ENCODE results near the gene PDE8A. TPM values are rescaled to one million over a fixed set of nuclear protein-coding genes. Genes with fewer than 3 reads are reported as not detected.
"Not testable (repeated sequence)": the region's sequence is repeated elsewhere in the genome, so short reads cannot be mapped to it uniquely, and the experiment has no call there.

Gene PDE8A
- total RNA-seq, 2 experiments from 2014 or later: 17.5 to 19.7 TPM

DNA sequence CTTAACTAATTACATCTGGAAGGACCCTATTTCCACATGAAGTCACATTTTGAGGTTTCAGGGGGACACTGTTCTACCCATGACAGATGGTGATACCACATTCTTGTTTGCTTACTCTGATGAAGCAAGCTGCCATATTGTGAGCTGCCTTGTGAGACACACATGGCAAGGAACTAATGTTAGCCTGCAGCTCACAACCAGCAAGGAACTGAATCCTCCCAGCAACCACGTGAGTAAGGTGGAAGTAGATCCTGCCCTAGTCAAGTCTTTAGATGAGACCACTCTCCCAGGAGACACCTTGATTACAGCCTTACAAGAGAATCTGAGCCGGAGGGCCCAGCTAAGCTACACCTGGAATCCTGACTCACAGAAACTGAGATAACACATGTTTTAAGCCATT lies 160.1 kb downstream of the PDE8A start:
- ChIA-PET POLR2A (interaction anchor here (0.7 kb wide), 1 partner anchor 27 kb away, joined by 6 read pairs; no protein-coding TSS in a partner anchor), CTCF (no interaction called here)

- POLR2A ChIA-PET: no interaction called here
- CTCF ChIA-PET: no interaction called here
Measured at GRCh38 chr15:85142312-85142711, 160.7 kb downstream of the PDE8A start.

DNA sequence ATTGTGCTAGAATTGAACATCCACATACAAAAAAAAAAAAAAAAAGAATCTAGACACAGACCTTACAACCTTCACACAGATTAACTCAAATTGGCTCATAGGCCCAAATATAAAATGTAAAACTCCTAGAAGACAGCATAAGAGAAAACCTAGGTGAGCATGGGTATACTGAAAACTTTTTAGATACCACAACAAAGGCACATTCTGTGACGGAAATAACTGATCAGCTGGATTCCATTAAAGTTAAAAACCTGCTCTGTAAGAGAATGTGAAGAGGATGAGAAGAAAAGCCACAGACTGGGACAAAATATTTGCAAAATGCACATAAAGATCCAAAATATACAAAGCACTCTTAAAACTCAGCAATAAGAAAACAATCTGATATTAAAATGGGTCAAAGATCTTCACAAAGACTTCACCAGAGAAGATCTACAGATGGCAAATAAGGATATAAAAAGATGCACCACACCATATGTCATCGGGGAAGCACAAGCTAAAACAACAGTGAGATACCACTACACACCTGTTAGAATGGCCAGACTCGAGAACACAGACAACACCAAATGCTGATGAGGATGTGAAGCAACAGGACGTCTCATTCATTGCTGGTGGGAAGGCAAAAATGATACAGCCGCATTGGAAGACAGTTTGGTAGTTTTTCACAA lies 167.9 kb downstream of the PDE8A start:
- CTCF ChIA-PET: no interaction called here
- POLR2A ChIA-PET: no interaction called here

DNA sequence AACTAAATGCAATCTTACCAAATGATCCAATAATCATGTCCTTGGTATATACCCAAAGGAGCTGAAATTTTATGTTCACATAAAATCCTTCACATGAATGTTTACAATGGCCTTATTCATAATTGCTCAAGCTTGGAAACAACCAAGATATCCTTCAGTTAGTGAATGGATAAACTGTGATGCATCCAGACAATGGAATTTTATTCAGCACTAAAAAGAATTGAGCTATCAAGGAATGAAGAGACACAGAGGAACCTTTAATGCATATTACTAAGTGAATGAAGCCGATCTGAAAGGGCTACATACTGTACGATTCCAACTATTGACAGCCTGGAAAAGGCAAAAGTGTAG lies 168.4 kb downstream of the PDE8A start:
- CTCF ChIA-PET: no interaction called here
- POLR2A ChIA-PET: no interaction called here

- CTCF ChIA-PET: no interaction called here
- POLR2A ChIA-PET: no interaction called here
Measured at GRCh38 chr15:85151145-85151544, 169.5 kb downstream of the PDE8A start.

DNA sequence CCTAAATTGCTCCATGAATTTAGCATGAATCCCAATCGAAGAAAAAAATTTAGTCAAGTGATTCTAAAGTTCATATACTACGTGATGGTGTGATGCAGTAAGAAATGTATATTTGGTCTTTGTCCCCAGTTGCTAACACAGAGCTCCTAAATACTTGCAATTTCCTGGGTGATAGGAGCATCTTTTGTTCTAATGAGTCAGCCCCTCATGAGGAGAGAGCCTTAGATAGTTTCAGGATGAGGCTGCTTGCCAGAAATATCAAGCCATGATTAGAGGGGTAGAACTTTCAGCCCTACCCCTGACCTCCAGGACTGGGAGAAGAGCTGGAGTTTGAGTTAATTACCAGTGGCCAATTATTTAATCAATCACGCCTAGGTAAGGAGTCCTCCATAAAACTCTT lies 170.2 kb downstream of the PDE8A start:
- POLR2A ChIA-PET: no interaction called here
- CTCF ChIA-PET: no interaction called here

DNA sequence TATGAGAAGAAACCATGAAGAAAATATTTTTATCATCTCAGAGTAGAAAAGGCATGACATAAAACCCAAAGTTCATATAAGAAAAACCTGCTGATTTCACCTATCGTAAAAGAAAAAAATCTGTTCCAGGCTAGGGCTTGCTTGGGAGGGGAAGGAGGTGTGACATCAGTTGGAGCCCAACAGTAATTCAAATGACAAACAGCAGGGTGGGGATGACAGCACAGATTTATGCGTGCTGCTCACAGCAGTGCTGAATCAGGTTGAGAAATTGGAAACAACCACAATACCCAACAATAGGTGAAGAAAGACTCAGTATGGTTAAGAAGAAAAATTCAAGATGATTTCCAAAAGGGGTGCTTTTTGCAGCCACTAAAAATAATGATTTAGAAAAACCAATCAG lies 172.4 kb downstream of the PDE8A start:
- ChIA-PET CTCF (no interaction called here), POLR2A (no interaction called here)

GRCh38 chr15:85155360-85155759 lies 173.7 kb downstream of the PDE8A start:
- POLR2A ChIA-PET: no interaction called here
- CTCF ChIA-PET: no interaction called here

GRCh38 chr15:85155857-85156256 lies 174.2 kb downstream of the PDE8A start:
- POLR2A ChIA-PET: no interaction called here
- CTCF ChIA-PET: no interaction called here

GRCh38 chr15:85157344-85157743 lies 175.7 kb downstream of the PDE8A start:
- CTCF ChIA-PET: no interaction called here
- POLR2A ChIA-PET: no interaction called here

DNA sequence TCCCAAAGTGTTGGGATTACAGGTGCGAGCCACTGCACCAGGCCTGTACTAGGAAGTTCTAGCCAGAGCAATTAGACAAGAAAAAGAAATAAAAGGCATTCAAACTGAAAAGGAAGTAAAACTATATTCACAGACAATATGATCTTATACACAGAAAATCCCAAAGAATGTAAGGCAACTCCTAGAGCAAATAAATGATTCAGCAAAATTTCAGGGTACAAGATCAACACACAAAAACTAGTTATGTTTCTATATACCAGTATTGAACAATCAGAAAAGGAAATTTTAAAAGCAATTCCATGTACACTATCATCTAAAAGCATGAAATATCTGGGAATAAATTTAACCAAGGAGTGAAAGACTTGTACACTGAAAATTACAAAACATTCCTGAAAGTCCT lies 180.6 kb downstream of the PDE8A start:
- ChIA-PET POLR2A (no interaction called here), CTCF (no interaction called here)

DNA sequence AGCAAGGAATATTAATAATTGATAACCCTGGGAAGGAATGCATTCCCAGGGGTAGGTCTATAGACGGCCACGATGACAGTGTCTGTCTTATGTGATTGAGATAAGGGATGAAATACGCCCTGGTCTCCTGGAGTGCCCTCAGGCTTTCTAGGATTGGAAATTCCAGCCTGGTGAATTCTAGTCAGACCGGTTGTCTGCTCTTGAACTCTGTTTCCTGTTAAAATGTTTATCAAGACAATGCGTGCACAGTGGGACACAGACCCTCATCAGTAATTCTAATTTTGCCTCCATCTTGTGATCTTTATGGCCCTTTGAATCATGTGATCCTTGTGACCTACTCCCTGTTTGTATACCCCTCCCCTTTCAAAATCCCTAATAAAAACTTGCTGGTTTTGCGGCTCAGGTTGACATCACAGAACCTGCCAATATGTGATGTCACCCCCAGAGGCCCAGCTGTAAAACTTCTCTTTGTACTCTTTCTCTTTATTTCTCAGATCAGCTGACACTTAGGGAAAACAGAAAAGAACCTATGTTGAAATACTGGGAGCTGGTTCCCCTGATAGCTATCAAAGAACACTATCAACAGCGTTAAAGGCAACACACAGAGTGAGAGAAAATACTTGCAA lies 183.3 kb downstream of the PDE8A start:
- CTCF ChIA-PET: no interaction called here
- POLR2A ChIA-PET: no interaction called here

- ChIA-PET POLR2A (no interaction called here), CTCF (no interaction called here)
Measured at GRCh38 chr15:85167568-85167967, 185.9 kb downstream of the PDE8A start.

- ChIA-PET POLR2A (interaction anchor here (0.5 kb wide), 1 partner anchor 28 kb away, joined by 6 read pairs; no protein-coding TSS in a partner anchor), CTCF (interaction anchor here (0.9 kb wide), 1 partner anchor 16 kb away, joined by 6 read pairs; no protein-coding TSS in a partner anchor)
Measured at GRCh38 chr15:85168642-85169173, 187.1 kb downstream of the PDE8A start.

DNA sequence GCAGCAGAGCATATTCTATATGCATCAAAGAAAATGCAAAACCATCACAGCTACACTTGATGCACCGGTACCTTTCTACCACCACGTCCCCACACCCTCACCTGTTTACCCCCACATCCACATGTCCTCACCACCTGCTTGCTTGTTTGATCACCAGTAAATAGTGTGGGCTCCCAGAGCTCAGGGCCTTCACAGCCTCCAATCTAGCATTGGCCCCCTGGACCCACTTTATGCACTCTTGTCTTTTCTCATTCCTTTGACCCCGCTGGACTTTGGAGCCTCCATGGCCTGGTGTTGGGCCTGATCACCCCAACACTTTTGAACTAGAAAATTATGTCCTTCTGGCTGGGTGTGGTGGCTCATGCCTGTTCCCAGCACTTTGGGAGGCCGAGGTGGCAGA lies 190.1 kb downstream of the PDE8A start:
- ChIA-PET CTCF (no interaction called here), POLR2A (no interaction called here)

DNA sequence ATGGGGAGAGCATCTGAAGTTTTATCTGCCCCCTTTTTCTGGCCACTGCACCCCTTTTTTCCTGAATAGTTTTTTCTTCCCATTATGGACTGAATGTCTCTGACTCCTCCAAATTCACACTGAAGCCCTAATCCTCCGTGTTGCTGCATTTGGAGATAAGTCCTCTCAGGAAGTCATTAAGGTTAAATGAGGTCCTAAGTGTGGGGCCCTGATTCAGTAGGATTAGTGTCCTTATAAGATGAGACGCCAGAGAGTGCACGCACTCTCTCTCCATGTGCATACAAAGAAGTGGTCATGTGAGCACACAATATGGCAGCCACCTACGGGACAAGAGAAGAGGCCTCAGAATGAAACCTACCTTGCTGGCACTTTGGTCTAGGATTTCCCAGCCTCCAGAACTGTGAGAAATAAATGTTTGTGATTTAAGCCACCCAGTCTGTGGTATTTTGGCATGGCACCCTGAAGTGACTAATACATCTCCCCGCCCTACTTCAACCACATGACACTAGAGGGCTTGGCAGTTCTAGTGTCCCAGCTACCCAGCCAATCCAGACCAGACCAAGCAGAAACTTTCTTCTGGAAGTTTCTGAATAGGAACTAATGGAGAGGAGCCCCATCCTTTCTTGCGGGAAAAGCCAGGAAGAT lies 191.3 kb downstream of the PDE8A start:
- POLR2A ChIA-PET: no interaction called here
- CTCF ChIA-PET: interaction anchor here (0.6 kb wide), 1 partner anchor 86 kb away, joined by 4 read pairs; no protein-coding TSS in a partner anchor

DNA sequence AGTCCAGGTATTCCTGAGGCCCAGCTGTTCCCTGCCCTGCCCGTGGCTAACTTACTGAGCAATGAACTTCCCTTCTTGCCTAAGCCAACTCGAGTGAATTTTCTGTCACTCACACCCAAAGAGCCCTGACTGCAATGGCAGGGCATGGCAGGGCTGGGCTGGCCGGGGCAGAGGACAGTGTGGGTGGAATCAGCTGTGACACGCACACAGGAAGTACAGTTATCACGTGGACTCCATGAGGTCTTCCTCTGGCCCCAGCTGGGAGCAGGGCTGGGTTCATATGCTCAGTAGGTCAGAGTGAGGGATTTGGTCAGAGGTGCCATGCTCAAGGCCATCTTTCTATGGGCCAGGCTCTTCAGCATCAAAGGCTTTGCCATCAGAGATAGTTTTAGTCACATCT lies 192.0 kb downstream of the PDE8A start:
- POLR2A ChIA-PET: not testable (repeated sequence)

GRCh38 chr15:85174521-85174920 lies 192.9 kb downstream of the PDE8A start:
- ChIA-PET CTCF (no interaction called here), POLR2A (no interaction called here)

More for the DNA sequence above, 192.0 kb downstream of the PDE8A start:
- CTCF ChIA-PET: not testable (repeated sequence)

- CTCF ChIA-PET, POLR2A ChIA-PET: not testable (repeated sequence)
Measured at GRCh38 chr15:85177042-85177515, 195.4 kb downstream of the PDE8A start.

DNA sequence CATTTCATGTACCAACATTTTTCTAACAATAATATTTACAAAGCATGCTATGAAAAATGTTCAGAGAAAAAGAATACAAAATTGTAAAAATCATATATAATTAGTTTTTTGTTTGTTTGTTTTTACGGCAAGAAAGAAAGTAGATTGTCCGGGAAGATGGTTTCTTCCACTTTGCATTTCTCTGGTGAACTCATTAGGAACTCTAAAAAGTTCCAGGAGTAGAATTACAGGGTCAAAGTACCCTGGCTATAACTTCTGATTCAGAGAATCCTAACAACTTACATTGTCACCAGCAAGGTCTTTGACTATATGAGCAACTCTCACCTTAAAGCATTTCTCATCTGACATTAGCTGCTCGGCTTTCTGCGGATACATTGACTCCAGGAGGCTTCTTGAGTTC lies 196.7 kb downstream of the PDE8A start:
- ChIA-PET POLR2A (no interaction called here), CTCF (no interaction called here)

DNA sequence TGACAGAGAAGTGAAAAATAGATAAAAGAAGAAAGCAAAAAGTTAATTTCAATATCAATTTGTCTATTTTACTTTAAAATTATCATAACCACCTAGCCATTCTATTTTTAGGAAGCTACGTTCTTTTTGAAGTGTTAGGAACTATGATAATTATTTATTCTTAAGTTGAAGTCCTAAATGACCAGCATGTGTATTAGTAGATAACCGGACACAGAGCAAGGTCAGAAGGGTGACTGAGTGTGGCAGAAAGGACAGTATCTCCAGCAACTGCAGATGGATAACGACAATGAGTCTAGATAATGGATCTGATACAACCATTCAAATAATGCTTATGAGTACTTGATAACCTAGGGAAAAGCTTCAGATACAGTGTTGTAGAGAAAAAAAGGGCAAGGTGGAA lies 198.0 kb downstream of the PDE8A start:
- ChIA-PET CTCF (no interaction called here), POLR2A (no interaction called here)
